Fibroblast of lung (primary cell): Measurements from ENCODE around the gene RUNX1. TPM values are rescaled to one million over a fixed set of nuclear protein-coding genes. Genes with fewer than 3 reads are reported as not detected.

Experiments
- DNase-seq, 2 donors: peaks; one replicate each; pipeline versions ENCODE4 v3.0.0 to v3.0.0-alpha.2; 2010; ENCODE audit warnings: low read depth in 2 of 2
- H2AFZ ChIP-seq: 2 replicates; pipeline ENCODE4 v1.5.1; 2012; ENCODE audit warnings: low read length, control low read depth, inconsistent platforms
- H3K27ac ChIP-seq: 2 replicates; pipeline ENCODE4 v1.5.1; 2011; ENCODE audit warnings: low read length, control low read depth; ENCODE audit not compliant: insufficient read depth
- H3K27me3 ChIP-seq: 2 replicates; pipeline ENCODE4 v1.5.1; 2011; ENCODE audit warnings: mild to moderate bottlenecking, low read length; ENCODE audit not compliant: control insufficient read depth, insufficient read depth
- H3K36me3 ChIP-seq: 2 replicates; pipeline ENCODE4 v1.5.1; 2011; ENCODE audit warnings: low read length; ENCODE audit not compliant: control insufficient read depth, insufficient read depth
- H3K4me1 ChIP-seq: 2 replicates; pipeline ENCODE4 v1.5.1; 2011; ENCODE audit warnings: low read length; ENCODE audit not compliant: control insufficient read depth, insufficient read depth; ENCODE audit errors: extremely low read depth
- H3K4me2 ChIP-seq: 2 replicates; pipeline ENCODE4 v1.5.1; 2011; ENCODE audit warnings: low read length, control low read depth; ENCODE audit not compliant: insufficient read depth; ENCODE audit errors: extremely low read depth
- H3K4me3 ChIP-seq, 4 experiments: fragments of 200-600 bp in 1 of 4; sonication (generic) in 1 of 4; replicated peaks in 1 of 4; 2 replicates each; pipeline ENCODE4 v1.5.1; 2011 to 2016; ENCODE audit warnings: low read length in 4 of 4, low read depth in 3 of 4, mild to moderate bottlenecking in 3 of 4, control low read depth in 2 of 4, inconsistent platforms in 1 of 4, mixed read lengths in 1 of 4; ENCODE audit not compliant: insufficient read depth in 1 of 4; ENCODE audit errors: control extremely low read depth in 1 of 4
- H3K79me2 ChIP-seq: 2 replicates; pipeline ENCODE4 v1.5.1; 2012; ENCODE audit warnings: mild to moderate bottlenecking, low read length, inconsistent platforms; ENCODE audit not compliant: control insufficient read depth, insufficient read depth
- H3K9ac ChIP-seq: 2 replicates; pipeline ENCODE4 v1.5.1; 2011; ENCODE audit warnings: mild to moderate bottlenecking, low read length, control low read depth; ENCODE audit not compliant: insufficient read depth
- H3K9me3 ChIP-seq: 2 replicates; pipeline ENCODE4 v1.5.1; 2012; ENCODE audit warnings: low read depth, low read length; ENCODE audit not compliant: control insufficient read depth, insufficient read depth
- H4K20me1 ChIP-seq: 2 replicates; pipeline ENCODE4 v1.5.1; 2011; ENCODE audit warnings: low read length; ENCODE audit not compliant: control insufficient read depth, insufficient read depth; ENCODE audit errors: extremely low read depth
- EZH2 ChIP-seq: IDR thresholded peaks from 2 replicates; pipeline ENCODE4 v1.5.1; 2012; ENCODE audit warnings: low read length, control low read depth, mild to moderate bottlenecking; ENCODE audit errors: missing control alignments
- polyA plus RNA-seq, 2 donors: library from polyadenylated mRNA; depleted of rRNA in 1 of 2; stranded (reverse) in 1 of 2; unstranded in 1 of 2; fragments of >200 nt; gene quantifications; 2 replicates each; pipeline ENCODE4 v1.2.1, GENCODE V29; 2011 to 2012; ENCODE audit warnings: missing spikeins in 1 of 2
- total RNA-seq: library from RNA; depleted of rRNA; stranded (reverse); fragments of >200 nt; gene quantifications from 2 replicates; pipeline ENCODE4 v1.2.1, GENCODE V29; 2014
- TF ChIP-seq, protein P1 (sequence below), 2 donors: IDR thresholded peaks in 1 of 2; conservative IDR thresholded peaks in 1 of 2; 1 replicate in 1 of 2; 2 replicates in 1 of 2; pipeline ENCODE4 v1.5.1; 2011 to 2012; ENCODE audit warnings: low read length in 2 of 2, control low read depth in 1 of 2, inconsistent platforms in 1 of 2, low read depth in 1 of 2, mild to moderate bottlenecking in 1 of 2

RUNX1 gene
- total and polyA plus RNA-seq, 2 donors (not counting 1 experiment from before 2014, with no cell fraction given) = 23.1 to 41.6 TPM

DNA sequence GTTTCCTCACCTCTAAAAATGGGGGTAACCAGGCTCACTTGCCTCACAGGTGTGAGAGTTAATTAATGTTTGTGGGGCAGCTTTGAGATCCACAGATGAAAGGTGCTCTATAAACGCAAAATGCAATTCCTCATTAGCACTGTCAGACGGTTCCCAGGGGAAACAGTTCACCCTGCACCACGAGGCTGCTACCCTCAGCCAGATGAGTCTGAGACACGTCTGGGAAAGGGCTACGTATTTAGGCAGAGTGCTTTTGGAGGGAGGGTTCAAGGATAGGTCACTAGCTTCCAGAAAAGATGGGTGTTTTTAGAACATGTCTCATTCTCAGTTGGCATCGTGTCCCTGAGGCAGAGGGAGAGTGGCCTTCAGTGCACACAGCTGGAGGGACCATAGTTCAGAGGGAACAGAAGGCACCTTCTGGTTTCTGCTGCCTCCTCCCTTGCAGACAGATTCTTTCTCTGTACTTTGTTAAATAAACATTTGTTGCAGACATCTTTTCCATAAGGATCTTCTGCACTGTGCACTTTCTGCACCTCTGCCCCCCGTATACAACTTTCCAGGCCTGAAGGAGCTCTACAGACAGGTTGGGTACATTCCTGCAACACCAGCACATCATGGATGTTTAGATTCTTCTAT is 240.4 kb downstream of the RUNX1 start:
- Histone ChIP-seq H3K4me3 (no peak overlapping the region), H3K27me3 (no peaks in the 10 kb centered on the region), H4K20me1 (no peaks in the 10 kb centered on the region), H3K4me1 (peaks cover 50% of the 10 kb centered on the region), H3K27ac (peak overlapping the region; percentile 99), H3K9ac (peak overlapping the region; percentile 66), H3K36me3 (peaks cover 7% of the 10 kb centered on the region), H3K9me3 (no peaks in the 10 kb centered on the region), H3K79me2 (peaks cover 51% of the 10 kb centered on the region), H2AFZ (no peak overlapping the region), H3K4me2 (peak overlapping the region; percentile 36)
- peak; percentile 90 to 91 for DNase-seq
- TF ChIP-seq EZH2 = no peak
- TF ChIP-seq, protein P1, sequence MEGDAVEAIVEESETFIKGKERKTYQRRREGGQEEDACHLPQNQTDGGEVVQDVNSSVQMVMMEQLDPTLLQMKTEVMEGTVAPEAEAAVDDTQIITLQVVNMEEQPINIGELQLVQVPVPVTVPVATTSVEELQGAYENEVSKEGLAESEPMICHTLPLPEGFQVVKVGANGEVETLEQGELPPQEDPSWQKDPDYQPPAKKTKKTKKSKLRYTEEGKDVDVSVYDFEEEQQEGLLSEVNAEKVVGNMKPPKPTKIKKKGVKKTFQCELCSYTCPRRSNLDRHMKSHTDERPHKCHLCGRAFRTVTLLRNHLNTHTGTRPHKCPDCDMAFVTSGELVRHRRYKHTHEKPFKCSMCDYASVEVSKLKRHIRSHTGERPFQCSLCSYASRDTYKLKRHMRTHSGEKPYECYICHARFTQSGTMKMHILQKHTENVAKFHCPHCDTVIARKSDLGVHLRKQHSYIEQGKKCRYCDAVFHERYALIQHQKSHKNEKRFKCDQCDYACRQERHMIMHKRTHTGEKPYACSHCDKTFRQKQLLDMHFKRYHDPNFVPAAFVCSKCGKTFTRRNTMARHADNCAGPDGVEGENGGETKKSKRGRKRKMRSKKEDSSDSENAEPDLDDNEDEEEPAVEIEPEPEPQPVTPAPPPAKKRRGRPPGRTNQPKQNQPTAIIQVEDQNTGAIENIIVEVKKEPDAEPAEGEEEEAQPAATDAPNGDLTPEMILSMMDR (conservative IDR thresholded peaks at IDR 0.05 in 1 of 2, IDR thresholded peaks at IDR 0.05 in 1 of 2; ENCODE audit: low read depth in 1 of 2, low read length in 2 of 2) = no peak

DNA sequence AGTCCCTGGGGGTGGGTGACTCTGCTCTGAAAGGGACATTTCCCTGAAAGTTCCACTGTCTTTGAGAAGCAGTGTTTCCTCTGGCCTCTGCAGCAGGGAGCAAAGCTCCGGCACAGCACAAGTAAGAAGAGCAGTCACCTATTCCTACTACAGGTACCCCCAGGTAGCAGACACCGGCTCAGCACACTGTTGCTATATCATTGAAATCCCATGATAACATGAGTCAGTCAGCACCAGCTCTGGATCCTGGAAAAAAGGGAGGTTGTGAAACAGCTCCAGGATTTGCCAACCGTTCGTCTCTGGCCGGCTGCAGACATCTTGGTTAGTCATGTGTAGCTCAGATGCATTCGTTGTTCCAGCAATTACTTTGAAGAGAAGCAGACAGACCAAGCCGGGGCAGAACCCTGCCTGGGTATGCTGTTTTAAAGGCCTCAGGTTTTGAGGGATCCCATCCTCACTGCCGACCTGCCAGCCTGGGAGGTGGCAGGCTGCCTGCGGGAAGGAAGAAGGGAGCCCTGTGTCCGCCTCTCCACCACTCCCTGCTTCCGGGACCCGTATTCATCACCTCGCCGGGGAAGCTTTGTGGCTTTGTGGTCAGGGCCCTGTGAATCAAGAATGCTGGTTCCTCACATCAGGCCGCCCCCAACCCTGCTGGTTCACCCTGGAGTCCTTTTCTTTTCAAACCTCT is 241.1 kb downstream of the RUNX1 start:
- peaks cover 43% of the 10 kb centered on the region for H3K4me1 ChIP-seq
- H3K27ac ChIP-seq = peak overlapping the region; percentile 99
- peak overlapping the region; percentile 46 for H3K4me2 ChIP-seq
- peaks cover 5% of the 10 kb centered on the region for H3K36me3 ChIP-seq
- peaks cover 48% of the 10 kb centered on the region for H3K79me2 ChIP-seq
- H4K20me1 ChIP-seq = no peaks in the 10 kb centered on the region
- TF ChIP-seq EZH2 = no peak
- TF ChIP-seq, protein P1 (conservative IDR thresholded peaks at IDR 0.05 in 1 of 2, IDR thresholded peaks at IDR 0.05 in 1 of 2; ENCODE audit: low read depth in 1 of 2, low read length in 2 of 2) = no peak
- H3K4me3 ChIP-seq = no peak overlapping the region
- peak; percentile 94 to 96 for DNase-seq
- no peak overlapping the region for H2AFZ ChIP-seq
- H3K27me3 ChIP-seq = no peaks in the 10 kb centered on the region
- no peaks in the 10 kb centered on the region for H3K9me3 ChIP-seq
- peak overlapping the region; percentile 66 for H3K9ac ChIP-seq

DNA sequence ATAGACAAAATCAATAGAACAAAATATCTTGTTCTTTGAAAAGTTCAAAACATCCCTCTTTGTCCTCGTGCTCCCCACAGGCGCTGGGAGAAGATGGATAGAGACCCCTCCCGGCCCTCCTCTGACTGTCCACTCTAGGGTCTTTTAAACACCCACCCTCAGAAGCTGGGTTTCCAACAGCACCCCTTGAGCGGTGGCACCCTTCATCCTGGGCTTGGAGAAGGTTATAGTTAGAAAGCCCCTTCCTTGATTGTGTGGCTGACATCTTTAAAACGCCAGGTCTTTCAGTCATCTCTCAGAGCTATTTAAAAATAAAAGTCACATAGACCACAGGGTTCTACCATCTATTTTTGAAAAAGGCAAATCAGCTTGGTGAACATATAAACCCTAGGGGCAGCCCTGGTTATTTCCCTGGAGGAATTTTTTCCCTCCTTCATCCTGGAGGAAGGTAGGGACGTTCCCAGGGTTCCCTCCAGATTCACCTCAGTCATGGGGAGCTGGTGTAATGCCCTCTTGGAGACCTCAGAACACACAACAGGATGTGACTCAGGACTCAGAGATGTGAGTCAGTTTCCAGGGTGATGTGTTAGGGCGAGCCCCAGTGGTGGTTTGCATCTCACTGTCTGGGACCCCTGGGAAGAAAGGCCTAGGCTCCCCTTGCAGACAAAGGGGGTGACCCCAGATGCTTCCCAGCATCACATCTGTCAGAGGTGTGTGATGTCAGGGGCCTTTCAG is 241.8 kb downstream of the RUNX1 start:
- no peaks in the 10 kb centered on the region for H3K9me3 ChIP-seq
- peak; percentile 94 to 97 for DNase-seq
- peaks cover 6% of the 10 kb centered on the region for H3K36me3 ChIP-seq
- peaks cover 50% of the 10 kb centered on the region for H3K79me2 ChIP-seq
- no peaks in the 10 kb centered on the region for H3K27me3 ChIP-seq
- H3K4me2 ChIP-seq = peak overlapping the region; percentile 46
- H3K4me3 ChIP-seq = no peak overlapping the region
- H2AFZ ChIP-seq = no peak overlapping the region
- no peaks in the 10 kb centered on the region for H4K20me1 ChIP-seq
- peaks cover 47% of the 10 kb centered on the region for H3K4me1 ChIP-seq
- TF ChIP-seq EZH2 = no peak
- TF ChIP-seq, protein P1 (conservative IDR thresholded peaks at IDR 0.05 in 1 of 2, IDR thresholded peaks at IDR 0.05 in 1 of 2; ENCODE audit: low read depth in 1 of 2, low read length in 2 of 2) = peak in 1 of 2 donors; percentile 1
- peak overlapping the region; percentile 99 for H3K27ac ChIP-seq
- peak overlapping the region; percentile 66 for H3K9ac ChIP-seq
